ENCODE results near the gene DNAJB6. TPM values are rescaled to one million over a fixed set of nuclear protein-coding genes. Genes with fewer than 3 reads are reported as not detected.

DNAJB6 gene
- total and polyA plus RNA-seq, 7 donors: 71.5 to 145 (median 120) TPM

GRCh38 chr7:157397036-157397720, 60.4 kb downstream of the DNAJB6 start:
- peak; percentile 62 for DNase-seq
- no peak for TF ChIP-seq POLR2A (IDR thresholded peaks at IDR 0.05)
- no peak for TF ChIP-seq CTCF (IDR thresholded peaks at IDR 0.05)
- TF ChIP-seq EP300 (IDR thresholded peaks at IDR 0.05): no peak
- Histone ChIP-seq H3K36me3 (peaks cover 0 to 32% (median 4%) of the 10 kb centered on the region in 4 donors), H3K27me3 (no peaks in the 10 kb centered on the region), H3K9me3 (no peaks in the 10 kb centered on the region), H3K27ac (peak overlapping the region; percentile 15 to 64 (median 31)), H3K4me3 (no peak overlapping the region), H3K4me1 (peaks cover 0 to 34% (median 21%) of the 10 kb centered on the region in 4 donors)
- intact Hi-C loops (cut with DNase I): no loop called here
- 96 to 97% methylated on average over 31 of the region's 31 CpGs for WGBS, 2 donors

- H3K4me3 ChIP-seq: no peak overlapping the region
- H3K4me1 ChIP-seq: peaks cover 0 to 34% (median 21%) of the 10 kb centered on the region in 4 donors
- intact Hi-C loops (cut with DNase I): no loop called here
- H3K27ac ChIP-seq: peak overlapping the region; percentile 16 to 64 (median 48)
- H3K27me3 ChIP-seq: no peaks in the 10 kb centered on the region
- no peaks in the 10 kb centered on the region for H3K9me3 ChIP-seq
- peak; percentile 61 for DNase-seq
- H3K36me3 ChIP-seq: peaks cover 0 to 38% (median 5%) of the 10 kb centered on the region in 4 donors
- TF ChIP-seq POLR2A (IDR thresholded peaks at IDR 0.05): no peak
- no peak for TF ChIP-seq EP300 (IDR thresholded peaks at IDR 0.05)
- TF ChIP-seq CTCF (IDR thresholded peaks at IDR 0.05): no peak
- WGBS, 2 donors: 53 to 61% methylated on average over 23 of the region's 23 CpGs
Observed at GRCh38 chr7:157397731-157398691, 61.2 kb downstream of the DNAJB6 start.

GRCh38 chr7:157399086-157399687, 62.4 kb downstream of the DNAJB6 start:
- H3K27ac ChIP-seq: peak overlapping the region; percentile 16 to 64 (median 37)
- H3K27me3 ChIP-seq: no peaks in the 10 kb centered on the region
- no peak overlapping the region for H3K4me3 ChIP-seq
- H3K36me3 ChIP-seq: peaks cover 0 to 38% (median 5%) of the 10 kb centered on the region in 4 donors
- H3K4me1 ChIP-seq: peaks cover 0 to 34% (median 21%) of the 10 kb centered on the region in 4 donors
- TF ChIP-seq EP300 (IDR thresholded peaks at IDR 0.05): no peak
- no peak for TF ChIP-seq POLR2A (IDR thresholded peaks at IDR 0.05)
- no peak for TF ChIP-seq CTCF (IDR thresholded peaks at IDR 0.05)
- no peak for TF ChIP-seq POLR2AphosphoS5 (IDR thresholded peaks at IDR 0.05)
- 90 to 95% methylated on average over 19 of the region's 19 CpGs for WGBS, 2 donors
- H3K9me3 ChIP-seq: no peaks in the 10 kb centered on the region
- DNase-seq: peak; percentile 58
- intact Hi-C loops (cut with DNase I): no loop called here

- Histone ChIP-seq H3K27ac (no peak overlapping the region), H3K4me3 (no peak overlapping the region), H3K27me3 (no peaks in the 10 kb centered on the region), H3K4me1 (peaks cover 0 to 32% (median 21%) of the 10 kb centered on the region in 4 donors), H3K36me3 (peaks cover 0 to 45% (median 5%) of the 10 kb centered on the region in 4 donors), H3K9me3 (no peaks in the 10 kb centered on the region)
- intact Hi-C loops (cut with DNase I): no loop called here
- TF ChIP-seq POLR2A (IDR thresholded peaks at IDR 0.05) (no peak), CTCF (IDR thresholded peaks at IDR 0.05) (no peak), POLR2AphosphoS5 (IDR thresholded peaks at IDR 0.05) (no peak), EP300 (IDR thresholded peaks at IDR 0.05) (no peak)
- DNase-seq: peak; percentile 66
- WGBS, 2 donors: 92 to 94% methylated on average over 38 of the region's 38 CpGs
Observed at GRCh38 chr7:157400171-157400860, 63.5 kb downstream of the DNAJB6 start.
